GM18907 (cell line): ENCODE measurements around the gene FAM13A.

Experiments used
- ATAC-seq: cut with Tn5 transposase; IDR thresholded peaks from one replicate; pipeline ENCODE4 v1.9.1; 2021; ENCODE audit warnings: mild to moderate bottlenecking, moderate library complexity; ENCODE audit not compliant: unreplicated experiment

The FAM13A gene

GRCh38 chr4:88792821-88793220, 264.2 kb downstream of the FAM13A start:
- ATAC-seq: no peak

DNA sequence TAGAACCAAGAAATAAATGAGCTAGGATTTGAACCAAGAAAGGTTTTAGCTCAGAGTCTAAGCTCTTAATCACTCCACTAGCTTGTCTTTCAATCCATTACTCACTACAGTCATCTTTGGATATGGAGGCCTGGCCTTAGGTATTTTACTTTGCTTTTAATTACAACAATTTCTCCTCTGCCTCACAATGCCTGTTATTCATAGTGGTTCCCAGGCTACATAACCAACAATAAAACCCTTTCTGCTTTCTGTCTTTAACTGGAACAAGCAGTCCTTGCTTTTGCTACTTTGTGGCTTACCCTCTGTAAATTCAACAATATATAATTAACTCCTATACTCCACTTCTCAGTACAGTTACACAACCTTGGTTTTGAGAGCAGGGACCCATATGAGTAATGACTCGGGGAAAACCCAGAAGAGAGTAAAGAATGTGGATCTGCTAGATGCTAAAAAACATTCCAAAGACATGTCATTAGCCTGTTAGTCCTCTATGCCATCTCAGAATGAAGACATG, 264.7 kb downstream of the FAM13A start:
- ATAC-seq: peak; percentile 97

DNA sequence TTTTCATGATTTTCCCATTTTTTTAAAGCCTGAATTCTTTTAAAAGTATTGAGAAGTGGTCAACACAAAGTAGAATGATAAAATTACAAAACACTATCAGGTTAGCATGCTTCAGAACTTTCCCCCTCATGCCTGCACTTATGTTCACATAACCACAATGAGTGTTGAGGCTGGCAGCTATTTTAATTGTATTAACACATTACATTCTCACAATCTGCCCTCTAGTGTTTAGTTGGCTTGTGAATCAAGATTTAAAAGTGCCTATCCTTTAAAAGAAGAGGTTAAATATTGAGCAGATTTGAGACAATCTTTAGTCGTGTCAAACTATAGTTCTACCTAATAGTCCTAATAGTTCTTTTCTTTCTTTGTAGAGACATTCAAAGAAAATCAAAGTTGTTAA, 265.7 kb downstream of the FAM13A start:
- ATAC-seq: no peak

DNA sequence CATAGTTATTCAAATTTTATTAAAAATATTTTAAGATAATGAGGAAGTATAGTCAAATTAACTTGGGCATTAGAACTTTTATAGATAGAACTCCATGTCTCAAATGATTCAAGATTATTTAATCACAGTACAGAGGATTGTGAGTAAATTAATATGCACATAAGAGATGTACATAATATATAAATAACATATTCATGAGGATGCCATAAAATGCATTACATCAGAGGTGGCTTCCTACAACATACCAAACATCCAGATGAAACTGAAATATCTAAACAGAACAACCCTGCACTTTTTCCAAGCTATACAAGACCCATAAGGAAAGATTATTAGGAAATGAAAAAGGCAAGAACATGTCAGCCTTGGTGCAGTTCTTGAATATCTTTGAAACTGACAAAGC, 268.1 kb downstream of the FAM13A start:
- no peak for ATAC-seq

- no peak for ATAC-seq
These were observed 268.6 kb downstream of the FAM13A start for GRCh38 chr4:88788424-88788823.

DNA sequence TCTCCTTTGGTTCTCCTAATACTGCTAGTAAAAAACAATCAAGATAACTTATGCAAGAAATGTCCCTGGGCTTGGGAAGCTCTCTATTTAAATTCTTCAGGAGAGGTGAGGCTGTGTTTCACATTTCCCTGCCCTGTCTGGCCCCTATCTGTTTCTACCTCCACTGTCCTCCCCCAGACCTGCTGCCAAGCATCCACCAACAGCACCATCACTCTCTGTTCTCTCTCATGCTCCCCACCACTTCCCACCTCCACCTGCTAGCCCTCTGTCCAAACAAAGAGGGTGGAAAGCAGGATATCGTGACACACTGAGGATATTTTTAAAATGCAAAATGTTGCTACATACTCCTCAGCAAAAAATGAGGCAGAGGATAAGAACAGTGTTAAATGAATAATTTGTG, 271.0 kb downstream of the FAM13A start:
- no peak for ATAC-seq

DNA sequence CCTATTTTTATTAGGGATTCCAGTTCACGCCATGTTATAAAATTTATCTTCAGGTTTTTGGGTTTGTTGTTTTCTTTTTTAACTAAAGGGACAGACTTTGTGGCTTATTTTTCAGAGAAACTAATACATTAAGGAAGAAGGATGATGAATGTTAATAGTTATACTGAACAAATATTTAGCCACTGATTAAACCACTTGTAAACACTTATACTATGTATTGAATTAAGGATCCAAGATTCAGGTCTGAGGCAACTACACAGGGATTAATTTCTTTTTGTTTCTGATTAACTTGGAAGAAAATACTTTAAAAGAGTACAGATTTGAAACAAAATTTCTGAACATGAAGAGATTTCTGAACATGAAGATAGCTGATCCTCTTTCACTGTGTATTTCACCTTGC, 276.6 kb downstream of the FAM13A start:
- no peak for ATAC-seq

DNA sequence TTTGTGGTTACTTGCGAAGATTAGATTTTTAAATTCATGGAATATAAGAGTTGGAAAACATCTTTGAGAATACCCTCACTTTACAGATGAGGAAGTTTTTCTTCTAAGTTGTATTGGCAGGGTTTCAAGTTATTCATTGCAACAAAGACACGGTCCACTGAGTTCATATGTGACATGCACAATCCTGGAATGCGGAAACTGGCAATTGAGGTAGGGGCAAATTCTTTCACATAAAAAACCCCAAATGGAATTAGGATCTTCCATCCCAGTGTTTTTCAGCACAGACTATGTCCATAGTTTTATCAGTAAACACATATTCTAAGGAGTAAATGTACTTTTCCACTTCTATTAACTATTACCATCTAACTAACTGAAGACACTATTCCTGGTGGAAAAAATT, 277.6 kb downstream of the FAM13A start:
- no peak for ATAC-seq

DNA sequence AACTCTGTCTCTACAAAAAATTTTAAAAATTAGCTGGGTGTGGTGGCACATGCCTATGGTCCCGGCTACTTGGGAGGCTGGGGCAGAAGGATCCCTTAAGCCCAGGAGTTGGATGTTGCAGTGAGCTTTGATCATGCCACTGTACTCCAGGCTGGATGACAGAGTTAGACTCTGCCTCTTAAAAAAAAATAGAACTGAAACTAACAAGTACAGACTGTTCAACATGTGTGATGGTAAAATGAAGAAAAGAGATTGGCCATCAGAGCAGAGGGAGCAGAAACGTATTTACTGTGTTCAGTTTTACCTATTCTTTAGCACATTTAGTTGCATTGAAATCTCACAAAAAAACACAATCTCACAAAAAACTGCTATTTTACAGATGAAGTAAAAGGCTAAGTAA, 281.5 kb downstream of the FAM13A start:
- ATAC-seq: no peak

- no peak for ATAC-seq
These were observed 282.0 kb downstream of the FAM13A start for GRCh38 chr4:88775026-88775425.

GRCh38 chr4:88771883-88772450, 285.0 kb downstream of the FAM13A start:
- ATAC-seq: no peak

GRCh38 chr4:88765729-88766128, 291.3 kb downstream of the FAM13A start:
- no peak for ATAC-seq

DNA sequence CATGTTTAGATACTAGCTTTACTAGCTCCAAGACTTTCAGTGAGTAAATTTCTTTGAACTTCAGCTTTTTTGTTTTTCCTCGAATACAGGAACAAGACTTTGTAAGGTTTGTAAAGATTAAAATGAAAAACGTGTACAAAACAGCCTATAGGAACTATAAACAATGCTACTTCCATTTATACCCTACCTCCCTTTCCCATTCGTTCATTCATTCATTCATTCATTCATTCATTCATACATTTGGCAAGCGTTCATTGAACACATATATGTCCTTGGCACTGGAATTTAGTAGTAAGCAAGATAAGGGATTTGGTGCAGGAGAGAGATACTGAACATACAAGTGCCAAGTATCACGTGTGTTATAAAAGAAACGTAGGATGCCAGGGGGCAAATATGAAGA, 293.9 kb downstream of the FAM13A start:
- no peak for ATAC-seq

GRCh38 chr4:88761861-88762523, 295.0 kb downstream of the FAM13A start:
- no peak for ATAC-seq

DNA sequence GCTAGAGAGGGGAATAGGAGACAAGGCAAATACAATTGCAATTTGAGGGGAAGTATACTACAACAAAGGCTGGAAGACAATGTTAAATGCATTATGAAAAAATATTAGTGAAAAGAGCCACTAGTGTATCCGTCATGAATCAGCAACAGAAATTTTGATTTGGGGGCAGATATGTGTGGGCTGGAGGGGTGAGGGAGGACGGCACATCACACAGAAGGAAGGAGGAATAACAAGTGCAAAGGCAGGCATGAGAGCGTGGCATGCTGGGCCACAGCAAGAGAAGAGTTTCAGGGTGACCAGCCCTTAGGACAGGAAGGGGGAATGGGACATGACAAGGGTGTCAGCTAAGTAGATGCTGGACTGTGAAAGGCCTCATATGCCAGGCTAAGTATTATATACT, 295.6 kb downstream of the FAM13A start:
- ATAC-seq: no peak

- no peak for ATAC-seq
These were observed 297.1 kb downstream of the FAM13A start for GRCh38 chr4:88759895-88760290.

DNA sequence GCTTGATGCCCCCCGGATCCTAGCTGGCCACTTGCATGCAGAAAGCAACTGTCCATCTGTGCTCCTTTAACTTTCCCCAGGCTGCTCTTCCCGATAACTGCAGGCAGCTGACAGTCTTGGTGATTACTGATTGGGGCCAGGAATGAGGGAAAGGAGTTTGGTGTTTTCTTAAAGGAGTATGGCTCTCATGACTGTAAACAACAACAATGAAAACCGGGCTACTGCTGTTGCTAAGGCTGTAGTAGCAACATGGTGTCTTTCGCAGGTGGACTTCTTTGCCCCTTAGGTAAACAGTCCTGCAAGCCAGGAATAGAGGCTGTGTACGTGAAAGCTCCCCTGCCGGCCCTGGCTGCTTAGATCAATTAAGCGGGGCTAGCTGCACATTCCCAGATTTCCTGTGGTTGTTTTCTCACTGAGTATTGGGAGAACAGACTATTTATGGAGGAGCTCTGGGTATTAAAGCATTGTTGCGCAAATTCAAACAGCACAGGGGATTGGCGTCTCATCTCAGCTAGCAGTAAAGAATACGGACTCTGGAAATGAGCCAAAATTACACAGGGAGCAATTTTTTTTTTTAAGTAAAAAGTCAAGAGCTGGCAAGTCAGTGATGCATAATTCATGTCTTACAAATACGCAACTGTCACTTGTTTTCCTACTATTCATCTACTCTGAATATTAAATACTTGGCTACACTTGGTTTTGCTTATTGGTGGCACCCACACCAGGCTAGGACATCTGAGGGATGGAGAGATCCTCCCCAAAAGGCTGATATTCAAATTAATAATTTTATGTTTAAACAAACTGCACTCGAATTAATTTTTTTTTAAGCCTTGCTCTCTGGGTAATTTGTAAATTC, 297.7 kb downstream of the FAM13A start:
- no peak for ATAC-seq

GRCh38 chr4:88758264-88758663, 298.7 kb downstream of the FAM13A start:
- no peak for ATAC-seq

DNA sequence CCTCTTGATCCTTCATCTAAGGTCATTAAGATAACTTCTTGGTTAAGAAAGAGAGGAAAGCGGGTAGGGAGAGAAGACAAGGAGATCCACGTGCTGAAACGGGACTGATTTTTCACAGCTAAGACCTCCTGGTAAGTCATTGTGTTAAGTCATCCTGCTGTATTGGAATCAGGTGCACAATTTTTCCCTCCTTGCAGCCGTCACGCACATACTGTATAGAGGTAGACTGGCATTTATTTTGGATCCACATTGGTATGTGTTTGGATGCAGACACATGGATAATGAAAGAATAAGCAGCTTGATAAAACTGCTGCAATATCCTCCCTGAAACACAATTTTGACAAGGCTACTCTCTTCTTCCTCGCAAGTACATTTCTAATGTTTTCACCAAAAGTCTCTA, 299.2 kb downstream of the FAM13A start:
- no peak for ATAC-seq

DNA sequence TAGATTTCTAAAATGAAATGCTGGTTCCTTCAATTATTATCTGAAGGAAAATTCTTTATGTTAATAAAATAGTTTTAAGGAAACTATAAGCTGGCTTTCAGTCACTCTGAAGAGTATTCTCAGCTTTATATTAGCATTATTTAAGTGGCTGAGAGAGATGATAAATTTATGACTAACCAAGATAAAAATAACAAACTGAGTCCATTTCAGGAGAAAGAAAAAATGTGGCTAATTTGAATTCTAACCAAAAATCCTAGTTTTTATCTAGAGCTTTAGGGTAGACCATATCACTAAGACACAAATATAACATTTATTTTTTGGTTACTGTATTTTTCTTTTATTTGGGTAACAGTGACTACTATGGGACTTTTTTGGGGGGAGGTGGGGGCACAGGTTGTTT, 299.9 kb downstream of the FAM13A start:
- ATAC-seq: no peak

GRCh38 chr4:88756149-88756548, 300.8 kb downstream of the FAM13A start:
- no peak for ATAC-seq

- no peak for ATAC-seq
These were observed 301.5 kb downstream of the FAM13A start for GRCh38 chr4:88755454-88755853.
